Hematopoietic multipotent progenitor cell treated with erythropoietin and hydrocortisone succinate and interleukin-3 and kit ligand, for 17 days (in vitro differentiated cells): ENCODE measurements around the gene GOPC.

ENCODE experiments used
- DNase-seq: peaks from one replicate; pipeline ENCODE4 v3.0.0-alpha.2; 2015; ENCODE audit warnings: low spot score

GOPC gene

GRCh38 chr6:117513778-117514365 is 88.4 kb downstream of the GOPC start:
- no peak for DNase-seq

- DNase-seq = no peak
These were observed 89.2 kb downstream of the GOPC start for GRCh38 chr6:117512987-117513573.

DNA sequence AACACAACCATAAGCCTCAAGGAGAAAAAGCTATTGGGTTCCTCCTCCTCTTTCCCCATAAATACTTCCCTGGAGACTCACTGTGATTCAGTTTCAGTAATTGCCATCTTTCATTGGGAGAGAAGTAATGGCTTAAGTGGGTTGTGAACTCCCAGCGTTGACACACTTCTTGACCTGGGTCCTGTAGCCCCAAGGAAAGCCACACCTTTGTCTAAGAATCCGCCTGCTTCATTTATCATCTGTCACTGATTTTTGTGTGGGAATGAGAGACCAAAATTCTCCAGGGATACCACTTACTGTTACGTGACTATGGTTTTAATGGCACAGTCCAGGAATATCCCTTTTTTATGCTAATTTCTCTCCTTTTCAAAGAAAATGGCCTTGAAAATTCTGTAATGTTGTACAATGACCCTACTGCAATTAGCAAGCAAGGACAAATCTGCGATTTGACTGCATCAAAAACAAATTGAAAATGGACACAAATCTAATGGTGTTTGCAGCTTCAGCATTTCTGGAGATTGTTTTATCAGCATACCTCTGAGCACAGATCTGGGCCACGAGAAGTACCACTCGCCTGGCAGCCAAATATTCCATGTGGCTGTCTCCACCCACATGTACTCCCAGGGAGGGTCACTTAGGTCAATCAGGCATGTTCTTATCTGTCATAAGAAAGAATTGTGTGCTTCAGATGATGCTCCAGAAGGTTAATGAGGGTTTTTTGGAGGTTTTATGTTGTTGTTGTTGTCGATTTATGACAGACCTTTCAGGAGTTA is 90.1 kb downstream of the GOPC start:
- no peak for DNase-seq
